ENCODE results near the gene CDK6. TPM values are rescaled to one million over a fixed set of nuclear protein-coding genes. Genes with fewer than 3 reads are reported as not detected.

Gene CDK6
- total RNA-seq, 1 experiment from 2014 or later = 41.4 TPM

- intact Hi-C loops (cut with micrococcal nuclease) = no loop called here
- POLR2A ChIA-PET = no interaction called here
- no peak overlapping the region for H3K27ac ChIP-seq (ENCODE audit: low read depth, low read length)
Observed at GRCh38 chr7:92778972-92779371, 57.4 kb downstream of the CDK6 start.

GRCh38 chr7:92777993-92778392, 58.4 kb downstream of the CDK6 start:
- Histone ChIP-seq H3K36me3 (ENCODE audit: control insufficient read depth in 1 of 2, insufficient read depth in 2 of 2, low read length in 2 of 2) (peaks cover 0 to 6% of the 10 kb centered on the region in 2 experiments; a peak in 1 of 4 replicates), H3K9me2 (ENCODE audit: insufficient read depth) (no peaks in the 10 kb centered on the region), H2AFZ (ENCODE audit: low read depth, low read length, poor library complexity, severe bottlenecking) (no peak overlapping the region), H3K4me1 (ENCODE audit: control insufficient read depth in 1 of 2, insufficient read depth in 2 of 2, low read length in 2 of 2) (peaks cover 16 to 20% of the 10 kb centered on the region in 2 experiments), H4K20me1 (ENCODE audit: insufficient read depth) (no peaks in the 10 kb centered on the region), H3K9me3 (ENCODE audit: control insufficient read depth in 1 of 2, insufficient read depth in 1 of 2, low read depth in 1 of 2, low read length in 2 of 2) (peaks cover 0 to 3% of the 10 kb centered on the region in 2 experiments; a peak in 1 of 4 replicates), H3K27me3 (ENCODE audit: insufficient read depth, low read length) (no peaks in the 10 kb centered on the region), H3K79me2 (ENCODE audit: insufficient read depth, low read length) (peaks cover 56% of the 10 kb centered on the region), H3K9ac (ENCODE audit: low read length) (no peak overlapping the region), H3K27ac (ENCODE audit: low read depth, low read length) (no peak overlapping the region), H3K4me2 (ENCODE audit: low read length) (no peak overlapping the region), H3K4me3 (replicated peaks in 1 of 2; ENCODE audit: low read depth in 1 of 2, low read length in 2 of 2) (no peak overlapping the region)
- no TSS peak for BruUV-seq (replicated peaks)
- RAD21 ChIA-PET (ENCODE audit: low non-redundant PET in 1 of 2, low total read pairs in 2 of 2, uncharacterized antibody in 2 of 2, unreplicated experiment in 2 of 2) = no interaction called here
- CTCF ChIA-PET = no interaction called here
- POLR2A ChIA-PET = no interaction called here
- intact Hi-C loops (cut with micrococcal nuclease) = no loop called here
- DNase-seq (ENCODE audit: low read depth, low spot score) (no peak), ATAC-seq (no peak)
- TF ChIP-seq ZBTB33 (IDR thresholded peaks at IDR 0.05; ENCODE audit: extremely low read depth, insufficient replicate concordance, low read length) (no peak), SRF (IDR thresholded peaks at IDR 0.05; ENCODE audit: low read depth) (no peak), YY1 (IDR thresholded peaks at IDR 0.05; ENCODE audit: extremely low read depth, insufficient replicate concordance, low read depth, low read length) (no peak), ZNF274 (IDR thresholded peaks at IDR 0.05; ENCODE audit: low read depth, low read length) (no peak), SIN3A (IDR thresholded peaks at IDR 0.05; ENCODE audit: low read depth) (no peak), POLR2A (IDR thresholded peaks at IDR 0.05; ENCODE audit: borderline replicate concordance, extremely low read depth, insufficient read depth, insufficient read length) (no peak), SP1 (IDR thresholded peaks at IDR 0.05; ENCODE audit: low read depth) (no peak), MAX (IDR thresholded peaks at IDR 0.05) (no peak), ELF1 (IDR thresholded peaks at IDR 0.05; ENCODE audit: borderline replicate concordance, low read depth) (no peak), EZH2phosphoT487 (IDR thresholded peaks at IDR 0.05; ENCODE audit: borderline replicate concordance) (no peak), ATF3 (IDR thresholded peaks at IDR 0.05) (no peak), RAD21 (IDR thresholded peaks at IDR 0.05; ENCODE audit: low read depth) (no peak), FOSL1 (IDR thresholded peaks at IDR 0.05; ENCODE audit: low read depth) (no peak), EZH2 (IDR thresholded peaks at IDR 0.05) (no peak), EGR1 (IDR thresholded peaks at IDR 0.05; ENCODE audit: low read depth) (no peak), JUND (IDR thresholded peaks at IDR 0.05) (no peak), CBX3 (IDR thresholded peaks at IDR 0.05; ENCODE audit: low read depth) (no peak)

More at GRCh38 chr7:92778972-92779371, 57.4 kb downstream of the CDK6 start:
- ATAC-seq (no peak), DNase-seq (ENCODE audit: low read depth, low spot score) (no peak)
- peaks cover 0 to 3% of the 10 kb centered on the region in 2 experiments; a peak in 1 of 4 replicates for H3K9me3 ChIP-seq (ENCODE audit: control insufficient read depth in 1 of 2, insufficient read depth in 1 of 2, low read depth in 1 of 2, low read length in 2 of 2)
- H3K9me2 ChIP-seq (ENCODE audit: insufficient read depth) = no peaks in the 10 kb centered on the region
- RAD21 ChIA-PET (ENCODE audit: low non-redundant PET in 1 of 2, low total read pairs in 2 of 2, uncharacterized antibody in 2 of 2, unreplicated experiment in 2 of 2) = no interaction called here
- no peak overlapping the region for H3K4me3 ChIP-seq (replicated peaks in 1 of 2; ENCODE audit: low read depth in 1 of 2, low read length in 2 of 2)
- no peaks in the 10 kb centered on the region for H3K27me3 ChIP-seq (ENCODE audit: insufficient read depth, low read length)
- peaks cover 64% of the 10 kb centered on the region for H3K79me2 ChIP-seq (ENCODE audit: insufficient read depth, low read length)
- no peak for TF ChIP-seq SRF (IDR thresholded peaks at IDR 0.05; ENCODE audit: low read depth)
- no peak for TF ChIP-seq RAD21 (IDR thresholded peaks at IDR 0.05; ENCODE audit: low read depth)
- TF ChIP-seq ZFX (IDR thresholded peaks at IDR 0.05) = no peak
- no peak for TF ChIP-seq ELF1 (IDR thresholded peaks at IDR 0.05; ENCODE audit: borderline replicate concordance, low read depth)
- TF ChIP-seq JUND (IDR thresholded peaks at IDR 0.05) = no peak
- TF ChIP-seq CBX3 (IDR thresholded peaks at IDR 0.05; ENCODE audit: low read depth) = no peak
- no peak overlapping the region for H2AFZ ChIP-seq (ENCODE audit: low read depth, low read length, poor library complexity, severe bottlenecking)
- H3K36me3 ChIP-seq (ENCODE audit: control insufficient read depth in 1 of 2, insufficient read depth in 2 of 2, low read length in 2 of 2) = peaks cover 0 to 3% of the 10 kb centered on the region in 2 experiments; a peak in 1 of 4 replicates
- CTCF ChIA-PET = no interaction called here
- H3K9ac ChIP-seq (ENCODE audit: low read length) = no peak overlapping the region
- peaks cover 17 to 28% of the 10 kb centered on the region in 2 experiments for H3K4me1 ChIP-seq (ENCODE audit: control insufficient read depth in 1 of 2, insufficient read depth in 2 of 2, low read length in 2 of 2)
- BruUV-seq (replicated peaks) = no TSS peak
- no peaks in the 10 kb centered on the region for H4K20me1 ChIP-seq (ENCODE audit: insufficient read depth)
- H3K4me2 ChIP-seq (ENCODE audit: low read length) = no peak overlapping the region

All from HCT116 (cell line).